ENCODE measurements around the gene KRT75. TPM values are rescaled to one million over a fixed set of nuclear protein-coding genes. Genes with fewer than 3 reads are reported as not detected.

The KRT75 gene
- total RNA-seq, 1 donor from 2014 or later, result not detected

DNA sequence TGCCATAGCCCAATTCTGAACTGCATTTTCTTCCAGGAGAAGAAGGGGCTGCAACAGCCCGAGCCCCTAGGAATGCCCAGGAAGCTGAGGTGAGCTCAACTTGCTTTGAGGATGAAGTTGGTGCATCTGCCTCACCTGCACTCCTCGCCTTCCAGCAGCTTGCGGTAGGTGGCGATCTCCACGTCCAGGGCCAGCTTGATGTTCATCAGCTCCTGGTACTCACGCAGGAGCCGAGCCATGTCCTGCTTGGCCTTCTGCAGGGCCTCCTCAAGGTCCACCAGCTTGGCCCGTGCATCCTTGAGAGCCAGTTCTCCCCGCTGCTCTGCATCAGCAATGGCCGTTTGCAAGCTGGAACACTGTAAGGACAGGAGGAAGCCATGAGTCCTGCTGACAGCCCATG, 6.0 kb downstream of the KRT75 start:
- TF ChIP-seq EZH2phosphoT487 (IDR thresholded peaks at IDR 0.05) (no peak), EZH2 (IDR thresholded peaks at IDR 0.05) (no peak)
- TF ChIP-seq, protein P1, sequence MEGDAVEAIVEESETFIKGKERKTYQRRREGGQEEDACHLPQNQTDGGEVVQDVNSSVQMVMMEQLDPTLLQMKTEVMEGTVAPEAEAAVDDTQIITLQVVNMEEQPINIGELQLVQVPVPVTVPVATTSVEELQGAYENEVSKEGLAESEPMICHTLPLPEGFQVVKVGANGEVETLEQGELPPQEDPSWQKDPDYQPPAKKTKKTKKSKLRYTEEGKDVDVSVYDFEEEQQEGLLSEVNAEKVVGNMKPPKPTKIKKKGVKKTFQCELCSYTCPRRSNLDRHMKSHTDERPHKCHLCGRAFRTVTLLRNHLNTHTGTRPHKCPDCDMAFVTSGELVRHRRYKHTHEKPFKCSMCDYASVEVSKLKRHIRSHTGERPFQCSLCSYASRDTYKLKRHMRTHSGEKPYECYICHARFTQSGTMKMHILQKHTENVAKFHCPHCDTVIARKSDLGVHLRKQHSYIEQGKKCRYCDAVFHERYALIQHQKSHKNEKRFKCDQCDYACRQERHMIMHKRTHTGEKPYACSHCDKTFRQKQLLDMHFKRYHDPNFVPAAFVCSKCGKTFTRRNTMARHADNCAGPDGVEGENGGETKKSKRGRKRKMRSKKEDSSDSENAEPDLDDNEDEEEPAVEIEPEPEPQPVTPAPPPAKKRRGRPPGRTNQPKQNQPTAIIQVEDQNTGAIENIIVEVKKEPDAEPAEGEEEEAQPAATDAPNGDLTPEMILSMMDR (IDR thresholded peaks at IDR 0.05), result no peak
- Histone ChIP-seq H3F3A (ENCODE audit: low read depth) (no peaks in the 10 kb centered on the region), H3K36me3 (no peaks in the 10 kb centered on the region), H3K27ac (no peak overlapping the region), H3K4me2 (no peak overlapping the region), H2AFZ (replicated peaks) (no peak overlapping the region), H3K27me3 (no peaks in the 10 kb centered on the region), H3K79me2 (ENCODE audit: low read depth) (no peaks in the 10 kb centered on the region), H4K20me1 (ENCODE audit: low read depth) (no peaks in the 10 kb centered on the region), H3K4me1 (peaks cover 5% of the 10 kb centered on the region), H3K4me3 (no peak overlapping the region), H3K9ac (no peak overlapping the region), H3K9me3 (ENCODE audit: low read depth) (no peaks in the 10 kb centered on the region)
- DNase-seq (ENCODE audit: low spot score), result no peak
- no peaks in the 10 kb centered on the region for H3K36me3 Mint-ChIP-seq
- H3K27ac Mint-ChIP-seq, result no peak overlapping the region
- no peak overlapping the region for H3K4me3 Mint-ChIP-seq
- no peaks in the 10 kb centered on the region for H3K4me1 Mint-ChIP-seq
- peaks cover 7% of the 10 kb centered on the region for H3K27me3 Mint-ChIP-seq (ENCODE audit: insufficient read depth, low read depth)
- no peaks in the 10 kb centered on the region for H3K9me3 Mint-ChIP-seq

DNA sequence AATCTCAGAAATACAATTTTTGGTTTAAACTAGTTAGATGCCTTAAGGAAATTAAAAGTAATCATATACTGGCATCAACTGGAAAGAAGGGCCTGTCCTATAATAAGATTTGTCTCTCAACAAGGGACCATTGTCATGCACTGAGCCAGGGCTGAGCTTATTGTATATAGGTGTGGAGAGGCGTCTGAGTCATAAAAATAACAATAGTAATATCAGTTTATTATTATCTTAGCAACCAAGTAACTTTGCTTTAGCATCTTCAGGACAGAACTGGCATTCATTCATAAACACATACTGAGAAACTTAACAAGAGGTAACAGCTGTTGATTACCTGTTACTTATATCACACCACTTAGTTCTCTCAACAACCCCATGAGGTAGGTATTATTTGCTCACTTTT, 7.1 kb downstream of the KRT75 start:
- H2AFZ ChIP-seq (replicated peaks), result no peak overlapping the region
- H4K20me1 ChIP-seq (ENCODE audit: low read depth), result no peaks in the 10 kb centered on the region
- H3K4me3 ChIP-seq, result no peak overlapping the region
- no peaks in the 10 kb centered on the region for H3F3A ChIP-seq (ENCODE audit: low read depth)
- no peak overlapping the region for H3K4me3 Mint-ChIP-seq
- no peaks in the 10 kb centered on the region for H3K27me3 ChIP-seq
- H3K9ac ChIP-seq, result no peak overlapping the region
- H3K27ac ChIP-seq, result no peak overlapping the region
- DNase-seq (ENCODE audit: low spot score), result no peak
- H3K4me2 ChIP-seq, result no peak overlapping the region
- H3K27ac Mint-ChIP-seq, result no peak overlapping the region
- no peaks in the 10 kb centered on the region for H3K4me1 Mint-ChIP-seq
- no peaks in the 10 kb centered on the region for H3K36me3 ChIP-seq
- TF ChIP-seq EZH2 (IDR thresholded peaks at IDR 0.05) (no peak), EZH2phosphoT487 (IDR thresholded peaks at IDR 0.05) (no peak)
- TF ChIP-seq, protein P1 (IDR thresholded peaks at IDR 0.05), result no peak
- H3K4me1 ChIP-seq, result peaks cover 9% of the 10 kb centered on the region
- H3K79me2 ChIP-seq (ENCODE audit: low read depth), result no peaks in the 10 kb centered on the region
- H3K9me3 Mint-ChIP-seq, result no peaks in the 10 kb centered on the region
- no peaks in the 10 kb centered on the region for H3K36me3 Mint-ChIP-seq
- peaks cover 8% of the 10 kb centered on the region for H3K27me3 Mint-ChIP-seq (ENCODE audit: insufficient read depth, low read depth)
- no peaks in the 10 kb centered on the region for H3K9me3 ChIP-seq (ENCODE audit: low read depth)

DNA sequence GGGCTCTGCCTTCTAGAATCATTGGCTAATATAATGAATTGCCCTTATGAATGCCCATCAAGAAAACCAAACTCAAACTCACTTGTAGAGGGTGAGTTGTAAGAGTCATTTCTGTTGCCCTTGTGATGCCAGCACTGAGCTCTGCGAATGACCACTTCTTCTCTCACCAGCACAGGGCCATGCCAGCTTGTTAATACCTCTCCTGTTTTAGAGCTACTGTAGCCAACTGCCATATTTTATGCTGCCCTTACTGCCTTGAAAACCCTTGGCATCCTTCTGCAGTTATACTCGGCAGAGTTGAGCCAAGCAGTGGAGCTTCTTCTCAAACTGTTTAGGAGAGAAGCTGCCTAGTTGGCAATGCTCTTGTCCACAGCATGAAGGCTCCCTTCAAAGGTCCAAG, 8.1 kb downstream of the KRT75 start:
- H3K79me2 ChIP-seq (ENCODE audit: low read depth), result no peaks in the 10 kb centered on the region
- TF ChIP-seq EZH2 (IDR thresholded peaks at IDR 0.05) (no peak), EZH2phosphoT487 (IDR thresholded peaks at IDR 0.05) (no peak)
- TF ChIP-seq, protein P1 (IDR thresholded peaks at IDR 0.05), result no peak
- no peaks in the 10 kb centered on the region for H4K20me1 ChIP-seq (ENCODE audit: low read depth)
- peaks cover 9% of the 10 kb centered on the region for H3K4me1 ChIP-seq
- no peak overlapping the region for H3K4me2 ChIP-seq
- H3K9me3 ChIP-seq (ENCODE audit: low read depth), result no peaks in the 10 kb centered on the region
- no peak overlapping the region for H3K9ac ChIP-seq
- Mint-ChIP-seq H3K9me3 (no peaks in the 10 kb centered on the region), H3K27me3 (ENCODE audit: insufficient read depth, low read depth) (peaks cover 8% of the 10 kb centered on the region), H3K4me1 (no peaks in the 10 kb centered on the region), H3K27ac (no peak overlapping the region), H3K36me3 (no peaks in the 10 kb centered on the region), H3K4me3 (no peak overlapping the region)
- no peaks in the 10 kb centered on the region for H3F3A ChIP-seq (ENCODE audit: low read depth)
- H2AFZ ChIP-seq (replicated peaks), result no peak overlapping the region
- H3K4me3 ChIP-seq, result no peak overlapping the region
- no peaks in the 10 kb centered on the region for H3K27me3 ChIP-seq
- no peaks in the 10 kb centered on the region for H3K36me3 ChIP-seq
- no peak for DNase-seq (ENCODE audit: low spot score)
- H3K27ac ChIP-seq, result no peak overlapping the region

Measured in neural progenitor cell (in vitro differentiated cells).